PC-9 (cell line): ENCODE results near the gene FREM3.

ENCODE experiments used
- EZH2 ChIP-seq: fragments of 200-600 bp; sonication (generic); IDR thresholded peaks from 2 replicates; pipeline ENCODE4 v1.8.0; 2017; ENCODE audit warnings: antibody characterized with exemption, low read depth
- TF ChIP-seq, protein P1 (sequence below): fragments of 200-600 bp; sonication (generic); conservative IDR thresholded peaks from 2 replicates; pipeline ENCODE4 v1.6.1; 2017; ENCODE audit warnings: mixed run types, antibody characterized with exemption, mild to moderate bottlenecking, moderate library complexity

DNA sequence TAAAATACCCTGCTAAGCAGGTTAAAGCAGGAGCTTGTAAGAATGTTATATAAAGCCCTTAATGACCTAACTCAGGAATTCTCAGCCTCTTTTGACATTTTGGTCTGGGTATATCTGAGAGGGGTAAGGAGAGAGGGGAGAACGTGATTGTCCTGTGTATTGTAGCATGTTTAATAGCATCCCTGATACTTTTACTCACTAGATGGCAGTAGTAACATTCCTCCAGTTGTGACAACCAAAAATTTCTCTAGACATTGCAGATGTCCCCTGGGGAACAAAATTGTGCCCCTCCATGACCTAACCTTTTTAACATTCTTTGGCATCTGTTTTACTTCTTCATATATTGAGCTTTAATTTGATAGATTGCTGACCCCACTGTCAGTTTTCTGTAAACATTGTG lies 169.1 kb downstream of the FREM3 start:
- TF ChIP-seq, protein P1, sequence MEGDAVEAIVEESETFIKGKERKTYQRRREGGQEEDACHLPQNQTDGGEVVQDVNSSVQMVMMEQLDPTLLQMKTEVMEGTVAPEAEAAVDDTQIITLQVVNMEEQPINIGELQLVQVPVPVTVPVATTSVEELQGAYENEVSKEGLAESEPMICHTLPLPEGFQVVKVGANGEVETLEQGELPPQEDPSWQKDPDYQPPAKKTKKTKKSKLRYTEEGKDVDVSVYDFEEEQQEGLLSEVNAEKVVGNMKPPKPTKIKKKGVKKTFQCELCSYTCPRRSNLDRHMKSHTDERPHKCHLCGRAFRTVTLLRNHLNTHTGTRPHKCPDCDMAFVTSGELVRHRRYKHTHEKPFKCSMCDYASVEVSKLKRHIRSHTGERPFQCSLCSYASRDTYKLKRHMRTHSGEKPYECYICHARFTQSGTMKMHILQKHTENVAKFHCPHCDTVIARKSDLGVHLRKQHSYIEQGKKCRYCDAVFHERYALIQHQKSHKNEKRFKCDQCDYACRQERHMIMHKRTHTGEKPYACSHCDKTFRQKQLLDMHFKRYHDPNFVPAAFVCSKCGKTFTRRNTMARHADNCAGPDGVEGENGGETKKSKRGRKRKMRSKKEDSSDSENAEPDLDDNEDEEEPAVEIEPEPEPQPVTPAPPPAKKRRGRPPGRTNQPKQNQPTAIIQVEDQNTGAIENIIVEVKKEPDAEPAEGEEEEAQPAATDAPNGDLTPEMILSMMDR, result peak; percentile 39; the same call in 1 of the 2 replicates
- no peak for TF ChIP-seq EZH2
